DMS153 treated with DMSO at 0.1 percent for 48 hours (cell line): ENCODE data around the gene ALK.

ENCODE experiments used
- DNase-seq: peaks from one replicate; lab custom pipeline; 2025; ENCODE audit not compliant: unreplicated experiment; lab: John Stamatoyannopoulos, UW

ALK gene

GRCh38 chr2:29509397-29509796 lies 412.0 kb downstream of the ALK start:
- no peak for DNase-seq

- no peak for DNase-seq
Measured at GRCh38 chr2:29504746-29505145, 416.6 kb downstream of the ALK start.

- DNase-seq = no peak
Measured at GRCh38 chr2:29502460-29502911, 418.9 kb downstream of the ALK start.

GRCh38 chr2:29497375-29497774 lies 424.0 kb downstream of the ALK start:
- no peak for DNase-seq

- DNase-seq = no peak
Measured at GRCh38 chr2:29496198-29496597, 425.2 kb downstream of the ALK start.

- no peak for DNase-seq
Measured at GRCh38 chr2:29495536-29496060, 425.8 kb downstream of the ALK start.

GRCh38 chr2:29495068-29495467 lies 426.3 kb downstream of the ALK start:
- DNase-seq = no peak

GRCh38 chr2:29492701-29493100 lies 428.7 kb downstream of the ALK start:
- DNase-seq = no peak

- no peak for DNase-seq
Measured at GRCh38 chr2:29490045-29490444, 431.3 kb downstream of the ALK start.

GRCh38 chr2:29489568-29489967 lies 431.8 kb downstream of the ALK start:
- DNase-seq = no peak

- no peak for DNase-seq
Measured at GRCh38 chr2:29487967-29488555, 433.3 kb downstream of the ALK start.

- DNase-seq = no peak
Measured at GRCh38 chr2:29485631-29486030, 435.8 kb downstream of the ALK start.

GRCh38 chr2:29485117-29485516 lies 436.3 kb downstream of the ALK start:
- no peak for DNase-seq

- DNase-seq = no peak
Measured at GRCh38 chr2:29482867-29483266, 438.5 kb downstream of the ALK start.

GRCh38 chr2:29482348-29482747 lies 439.0 kb downstream of the ALK start:
- DNase-seq = no peak

- DNase-seq = no peak
Measured at GRCh38 chr2:29481313-29481712, 440.1 kb downstream of the ALK start.

GRCh38 chr2:29480426-29480825 lies 441.0 kb downstream of the ALK start:
- DNase-seq = no peak

- no peak for DNase-seq
Measured at GRCh38 chr2:29479401-29479800, 442.0 kb downstream of the ALK start.

- DNase-seq = no peak
Measured at GRCh38 chr2:29478641-29479040, 442.7 kb downstream of the ALK start.

- no peak for DNase-seq
Measured at GRCh38 chr2:29477186-29477585, 444.2 kb downstream of the ALK start.

GRCh38 chr2:29475499-29475898 lies 445.9 kb downstream of the ALK start:
- no peak for DNase-seq

- DNase-seq = no peak
Measured at GRCh38 chr2:29469961-29470360, 451.4 kb downstream of the ALK start.

- no peak for DNase-seq
Measured at GRCh38 chr2:29469516-29469915, 451.9 kb downstream of the ALK start.
